ENCODE data around the gene HSPA1L.

DNA sequence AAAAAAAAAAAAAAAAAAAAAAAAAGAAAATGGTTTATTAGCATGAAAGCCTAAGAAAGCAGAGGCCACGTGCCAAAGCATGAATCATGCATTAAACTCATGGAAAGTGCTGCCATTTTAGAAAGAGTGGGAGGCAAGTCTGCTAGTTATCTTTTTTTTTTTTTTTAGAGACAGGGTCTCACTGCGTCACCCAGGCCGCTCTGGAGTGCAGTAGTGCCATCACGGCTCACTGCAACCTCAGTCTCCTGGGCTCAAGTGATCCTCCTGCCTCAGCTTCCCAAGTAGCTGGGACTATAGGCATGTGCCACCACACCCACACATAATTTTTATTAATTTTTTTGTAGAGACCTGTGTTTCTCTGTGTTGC, 43.1 kb downstream of the HSPA1L start:
- TF ChIP-seq RAD21 (conservative IDR thresholded peaks at IDR 0.05) (no peak), REST (IDR thresholded peaks at IDR 0.05; ENCODE audit: borderline replicate concordance) (no peak), EZH2 (IDR thresholded peaks at IDR 0.05; ENCODE audit: borderline replicate concordance, insufficient read depth, low read length, poor library complexity, severe bottlenecking) (no peak), POLR2AphosphoS5 (IDR thresholded peaks at IDR 0.05) (no peak), TAF1 (IDR thresholded peaks at IDR 0.05; ENCODE audit: low read depth) (no peak), EP300 (conservative IDR thresholded peaks at IDR 0.05; ENCODE audit: poor library complexity, severe bottlenecking) (no peak)
- TF ChIP-seq, protein P1, sequence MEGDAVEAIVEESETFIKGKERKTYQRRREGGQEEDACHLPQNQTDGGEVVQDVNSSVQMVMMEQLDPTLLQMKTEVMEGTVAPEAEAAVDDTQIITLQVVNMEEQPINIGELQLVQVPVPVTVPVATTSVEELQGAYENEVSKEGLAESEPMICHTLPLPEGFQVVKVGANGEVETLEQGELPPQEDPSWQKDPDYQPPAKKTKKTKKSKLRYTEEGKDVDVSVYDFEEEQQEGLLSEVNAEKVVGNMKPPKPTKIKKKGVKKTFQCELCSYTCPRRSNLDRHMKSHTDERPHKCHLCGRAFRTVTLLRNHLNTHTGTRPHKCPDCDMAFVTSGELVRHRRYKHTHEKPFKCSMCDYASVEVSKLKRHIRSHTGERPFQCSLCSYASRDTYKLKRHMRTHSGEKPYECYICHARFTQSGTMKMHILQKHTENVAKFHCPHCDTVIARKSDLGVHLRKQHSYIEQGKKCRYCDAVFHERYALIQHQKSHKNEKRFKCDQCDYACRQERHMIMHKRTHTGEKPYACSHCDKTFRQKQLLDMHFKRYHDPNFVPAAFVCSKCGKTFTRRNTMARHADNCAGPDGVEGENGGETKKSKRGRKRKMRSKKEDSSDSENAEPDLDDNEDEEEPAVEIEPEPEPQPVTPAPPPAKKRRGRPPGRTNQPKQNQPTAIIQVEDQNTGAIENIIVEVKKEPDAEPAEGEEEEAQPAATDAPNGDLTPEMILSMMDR (IDR thresholded peaks at IDR 0.05; ENCODE audit: poor library complexity, severe bottlenecking), result no peak
